Skeletal muscle satellite cell (primary cell): ENCODE measurements around the gene PIM3.

ENCODE experiments used
- H3K27me3 ChIP-seq: 2 replicates; pipeline ENCODE4 v1.7.0; 2013; ENCODE audit warnings: low read length; ENCODE audit not compliant: control insufficient read depth, insufficient read depth
- H3K36me3 ChIP-seq: 2 replicates; pipeline ENCODE4 v1.7.0; 2013; ENCODE audit warnings: mild to moderate bottlenecking, control low read depth, low read length; ENCODE audit not compliant: insufficient read depth
- H3K4me1 ChIP-seq: 2 replicates; pipeline ENCODE4 v1.7.0; 2013; ENCODE audit warnings: low read length; ENCODE audit not compliant: control insufficient read depth, insufficient read depth
- H3K4me2 ChIP-seq: 2 replicates; pipeline ENCODE4 v1.7.0; 2013; ENCODE audit warnings: mild to moderate bottlenecking, low read length
- H3K4me3 ChIP-seq: 2 replicates; pipeline ENCODE4 v1.7.0; 2013; ENCODE audit warnings: low read length
- H3K9ac ChIP-seq: 2 replicates; pipeline ENCODE4 v1.7.0; 2013; ENCODE audit warnings: mild to moderate bottlenecking, low read depth, low read length, moderate library complexity
- H3K9me3 ChIP-seq: replicated peaks from 2 replicates; pipeline ENCODE4 v1.7.0; 2013; ENCODE audit warnings: mild to moderate bottlenecking, control low read depth, low read length

The PIM3 gene

DNA sequence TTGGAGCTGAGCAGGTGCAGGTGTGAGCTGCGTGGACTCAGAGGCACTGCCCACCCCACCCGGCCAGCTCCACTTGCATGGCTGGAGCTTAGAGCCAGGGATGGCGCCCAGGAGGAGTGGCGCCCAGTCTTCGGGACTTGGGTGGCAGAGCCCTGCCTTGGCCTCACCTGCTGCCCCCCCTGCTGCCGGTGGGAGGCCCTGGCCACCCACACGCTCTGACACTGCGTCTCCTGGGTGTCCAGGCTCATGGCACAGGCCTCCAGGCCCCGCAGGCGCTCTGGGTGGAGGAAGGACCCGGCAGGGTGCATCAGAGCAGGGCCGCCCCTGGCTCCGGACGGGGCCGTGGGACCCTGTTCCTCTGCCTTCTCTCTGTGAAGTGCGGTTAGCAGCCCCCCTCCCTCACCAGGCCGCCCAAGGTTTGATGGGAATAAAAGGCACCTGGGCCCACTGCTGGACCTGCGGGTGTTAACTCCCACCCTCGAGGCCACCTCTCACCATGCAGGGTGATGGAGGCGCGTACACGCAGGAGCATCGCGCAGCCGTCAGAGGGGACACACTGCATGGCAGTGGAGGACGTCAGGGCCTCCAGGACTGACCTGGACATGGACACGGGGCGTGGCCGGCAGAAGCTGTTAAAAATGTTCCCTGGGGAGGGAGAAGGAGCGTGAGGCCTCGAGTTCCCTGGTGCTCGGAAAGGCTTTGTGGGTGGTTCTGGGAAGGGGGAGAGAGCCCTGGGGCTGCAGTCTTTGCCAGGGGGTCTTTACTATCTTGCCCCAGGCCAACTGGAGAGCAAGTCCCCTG lies 40.2 kb downstream of the PIM3 start:
- H3K4me2 ChIP-seq = no peak overlapping the region
- no peak overlapping the region for H3K9ac ChIP-seq
- H3K4me1 ChIP-seq = no peaks in the 10 kb centered on the region
- H3K4me3 ChIP-seq = no peak overlapping the region
- no peaks in the 10 kb centered on the region for H3K9me3 ChIP-seq
- H3K27me3 ChIP-seq = peaks cover 16% of the 10 kb centered on the region
- H3K36me3 ChIP-seq = no peaks in the 10 kb centered on the region

DNA sequence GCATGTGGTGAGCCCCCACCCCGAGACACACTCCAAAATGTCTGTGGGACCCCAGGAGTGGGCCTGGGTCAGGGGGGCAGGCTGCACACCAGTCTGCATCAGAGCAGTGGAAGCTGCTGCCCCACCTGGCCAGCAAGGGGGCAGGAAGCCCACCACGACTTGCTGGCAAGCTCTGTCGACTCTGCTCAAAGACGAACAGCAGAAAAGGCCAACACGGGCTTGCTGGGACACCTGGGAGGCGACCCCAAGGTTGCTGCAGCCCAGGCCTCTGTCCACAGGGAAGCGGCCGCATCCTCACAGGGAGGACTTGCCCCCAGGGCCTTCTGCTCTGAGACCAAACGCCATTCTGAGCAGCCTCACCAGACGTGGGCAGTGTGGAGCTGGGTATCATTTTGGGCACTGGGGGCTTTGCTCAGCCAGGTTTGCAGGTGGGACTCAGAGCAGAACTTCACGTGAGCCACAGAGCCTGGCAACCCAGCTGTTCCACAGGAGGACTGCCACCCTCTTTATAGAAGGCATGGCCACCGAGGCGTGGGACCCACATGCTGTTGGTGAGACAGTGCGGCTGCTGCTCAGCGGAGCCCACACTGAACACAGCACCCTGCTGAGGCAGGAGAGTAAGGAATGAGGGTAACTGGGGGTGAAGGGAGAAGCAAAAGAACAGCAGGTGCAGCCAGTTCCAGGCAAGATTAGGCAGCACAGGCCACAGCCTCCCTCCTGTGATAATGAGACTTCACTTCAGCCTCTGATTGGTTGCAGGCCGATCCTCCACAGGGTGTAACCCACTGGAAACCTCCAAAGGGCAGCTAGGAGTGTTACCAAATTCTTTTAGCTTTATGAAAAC lies 41.0 kb downstream of the PIM3 start:
- Histone ChIP-seq H3K9me3 (no peaks in the 10 kb centered on the region), H3K4me2 (no peak overlapping the region), H3K4me3 (no peak overlapping the region), H3K4me1 (no peaks in the 10 kb centered on the region), H3K36me3 (no peaks in the 10 kb centered on the region), H3K27me3 (peaks cover 16% of the 10 kb centered on the region), H3K9ac (no peak overlapping the region)

DNA sequence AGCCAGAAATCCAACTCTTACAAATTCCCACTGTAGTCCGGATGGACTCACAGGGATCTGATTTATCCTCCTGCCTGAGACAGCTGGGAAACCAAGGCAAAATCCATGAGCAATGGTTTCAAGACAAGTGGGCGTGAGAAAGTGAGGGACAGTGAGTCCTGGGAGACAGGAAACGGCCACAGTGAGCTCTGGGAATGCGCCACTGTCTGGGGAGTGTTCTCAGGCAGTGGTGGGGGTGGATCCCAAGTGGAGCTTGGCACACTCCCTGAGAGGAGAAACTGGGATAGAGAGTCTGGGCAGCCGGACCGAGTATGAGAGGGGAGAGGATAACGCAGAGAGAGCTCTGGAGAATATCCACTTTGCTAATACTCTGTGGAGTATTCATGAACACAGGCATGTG lies 42.2 kb downstream of the PIM3 start:
- Histone ChIP-seq H3K4me3 (no peak overlapping the region), H3K4me1 (no peaks in the 10 kb centered on the region), H3K9me3 (no peaks in the 10 kb centered on the region), H3K9ac (no peak overlapping the region), H3K36me3 (no peaks in the 10 kb centered on the region), H3K4me2 (no peak overlapping the region), H3K27me3 (peaks cover 16% of the 10 kb centered on the region)

DNA sequence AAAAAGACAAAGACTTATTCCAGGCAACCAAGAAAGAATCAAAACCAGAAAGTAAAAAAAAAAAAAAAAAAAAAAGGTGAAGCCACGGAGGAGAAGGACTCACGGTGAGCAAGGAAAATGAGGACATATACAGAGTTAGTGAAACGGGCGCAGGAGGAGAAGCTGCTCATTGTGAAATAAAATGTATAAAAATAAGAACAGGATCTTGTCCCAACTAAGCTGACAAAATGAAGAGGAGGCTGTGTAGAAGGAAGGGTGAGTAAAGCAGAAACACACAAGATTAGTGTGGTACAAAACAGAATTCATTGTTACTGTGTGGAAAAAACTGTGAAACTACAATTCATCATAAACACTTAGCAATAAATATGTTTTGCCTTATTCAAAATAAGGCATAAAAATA lies 44.3 kb downstream of the PIM3 start:
- Histone ChIP-seq H3K9me3 (no peaks in the 10 kb centered on the region), H3K4me2 (no peak overlapping the region), H3K9ac (no peak overlapping the region), H3K27me3 (peaks cover 23% of the 10 kb centered on the region), H3K4me3 (no peak overlapping the region), H3K36me3 (no peaks in the 10 kb centered on the region), H3K4me1 (no peaks in the 10 kb centered on the region)

DNA sequence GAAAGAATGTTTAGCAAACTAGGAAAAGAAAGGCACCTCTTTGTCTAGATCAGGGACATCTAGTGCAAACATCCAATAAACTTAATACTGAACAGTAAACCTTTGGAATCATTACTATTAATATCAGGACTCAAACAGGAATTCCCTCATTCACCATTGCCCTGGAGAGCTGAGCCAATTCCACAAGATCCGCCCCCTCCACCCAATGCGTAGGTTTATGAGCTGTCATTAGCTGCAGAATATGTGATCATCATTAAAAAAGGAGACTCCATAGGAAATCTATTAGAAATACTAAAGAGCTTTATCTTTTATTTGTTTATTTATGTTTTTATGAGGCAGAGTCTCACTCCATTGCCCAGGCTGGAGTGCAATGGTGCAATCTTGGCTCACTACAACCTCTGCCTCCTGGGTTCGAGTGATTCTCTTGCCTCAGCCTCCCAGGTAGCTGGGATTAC lies 46.5 kb downstream of the PIM3 start:
- H3K4me2 ChIP-seq = no peak overlapping the region

DNA sequence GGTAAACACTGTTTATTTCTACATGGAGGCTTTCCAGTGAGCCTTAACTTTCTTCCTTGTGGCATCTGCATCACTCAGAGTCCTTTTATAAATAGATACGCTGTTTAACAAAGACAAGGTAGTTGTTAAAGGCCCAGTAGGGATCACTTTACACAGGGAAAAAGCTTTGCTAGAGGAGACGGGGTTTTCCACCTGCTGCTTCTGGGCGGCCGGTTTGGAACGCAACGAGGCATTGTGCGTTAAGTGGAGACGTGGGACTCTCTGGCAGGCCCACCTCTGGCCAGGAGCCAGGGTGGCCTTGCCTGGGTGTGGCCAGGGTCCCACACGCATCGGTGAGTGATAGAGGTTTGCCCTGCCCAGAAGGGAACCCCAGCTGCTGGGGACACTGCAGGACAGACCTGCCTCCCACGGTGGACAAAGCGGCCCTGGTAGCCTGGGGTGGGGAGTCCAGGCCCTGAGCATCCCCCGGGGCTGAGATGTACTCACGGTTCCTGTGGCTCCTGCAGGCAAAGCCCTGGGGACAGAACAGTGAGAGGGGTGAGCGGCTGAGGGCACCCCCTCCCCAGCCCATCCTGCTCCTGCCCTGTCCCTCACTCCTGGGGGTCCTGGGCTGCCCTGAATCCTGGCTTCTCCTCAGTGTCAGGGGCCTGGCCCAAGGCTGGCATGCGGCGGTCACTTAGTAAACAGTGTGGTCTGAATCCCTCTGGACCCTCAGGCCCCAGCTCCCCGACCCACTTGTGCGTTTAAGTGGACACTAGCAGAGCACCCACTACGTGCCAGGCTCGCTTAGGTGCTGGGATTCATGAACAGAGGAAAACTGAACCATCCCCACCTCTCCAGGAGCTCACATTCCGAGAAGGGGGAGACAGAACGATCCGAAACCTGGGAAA lies 47.8 kb downstream of the PIM3 start:
- Histone ChIP-seq H3K27me3 (peaks cover 44% of the 10 kb centered on the region), H3K4me2 (no peak overlapping the region), H3K9me3 (no peaks in the 10 kb centered on the region), H3K4me1 (no peaks in the 10 kb centered on the region), H3K36me3 (no peaks in the 10 kb centered on the region), H3K4me3 (no peak overlapping the region), H3K9ac (no peak overlapping the region)

More for the DNA sequence above, 46.5 kb downstream of the PIM3 start:
- peaks cover 33% of the 10 kb centered on the region for H3K27me3 ChIP-seq
- no peak overlapping the region for H3K4me3 ChIP-seq
- no peaks in the 10 kb centered on the region for H3K36me3 ChIP-seq
- H3K9me3 ChIP-seq = no peaks in the 10 kb centered on the region
- H3K9ac ChIP-seq = no peak overlapping the region
- H3K4me1 ChIP-seq = no peaks in the 10 kb centered on the region

DNA sequence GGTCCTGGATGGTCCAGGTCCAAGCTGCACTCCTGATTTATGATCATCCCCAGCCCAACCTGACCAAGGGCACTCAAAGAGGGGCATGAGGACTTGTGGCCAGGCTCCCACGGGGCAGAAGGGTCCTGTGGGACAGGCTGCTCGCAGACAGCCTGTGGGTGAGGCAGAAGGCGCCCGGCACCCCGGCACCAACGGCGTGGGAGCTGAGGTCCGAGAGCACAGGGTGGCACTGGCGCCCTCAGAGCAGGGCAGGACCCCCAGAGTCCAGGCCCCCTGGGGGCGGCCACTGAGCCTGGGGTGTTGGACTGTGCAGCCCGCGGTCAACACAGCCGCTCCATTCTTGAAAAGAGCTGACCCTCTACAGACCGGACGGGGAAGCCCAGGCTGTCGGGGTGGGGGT lies 48.7 kb downstream of the PIM3 start:
- no peaks in the 10 kb centered on the region for H3K36me3 ChIP-seq
- H3K4me2 ChIP-seq = no peak overlapping the region
- no peak overlapping the region for H3K4me3 ChIP-seq
- H3K4me1 ChIP-seq = no peaks in the 10 kb centered on the region
- no peaks in the 10 kb centered on the region for H3K9me3 ChIP-seq
- H3K9ac ChIP-seq = no peak overlapping the region
- H3K27me3 ChIP-seq = peaks cover 52% of the 10 kb centered on the region

DNA sequence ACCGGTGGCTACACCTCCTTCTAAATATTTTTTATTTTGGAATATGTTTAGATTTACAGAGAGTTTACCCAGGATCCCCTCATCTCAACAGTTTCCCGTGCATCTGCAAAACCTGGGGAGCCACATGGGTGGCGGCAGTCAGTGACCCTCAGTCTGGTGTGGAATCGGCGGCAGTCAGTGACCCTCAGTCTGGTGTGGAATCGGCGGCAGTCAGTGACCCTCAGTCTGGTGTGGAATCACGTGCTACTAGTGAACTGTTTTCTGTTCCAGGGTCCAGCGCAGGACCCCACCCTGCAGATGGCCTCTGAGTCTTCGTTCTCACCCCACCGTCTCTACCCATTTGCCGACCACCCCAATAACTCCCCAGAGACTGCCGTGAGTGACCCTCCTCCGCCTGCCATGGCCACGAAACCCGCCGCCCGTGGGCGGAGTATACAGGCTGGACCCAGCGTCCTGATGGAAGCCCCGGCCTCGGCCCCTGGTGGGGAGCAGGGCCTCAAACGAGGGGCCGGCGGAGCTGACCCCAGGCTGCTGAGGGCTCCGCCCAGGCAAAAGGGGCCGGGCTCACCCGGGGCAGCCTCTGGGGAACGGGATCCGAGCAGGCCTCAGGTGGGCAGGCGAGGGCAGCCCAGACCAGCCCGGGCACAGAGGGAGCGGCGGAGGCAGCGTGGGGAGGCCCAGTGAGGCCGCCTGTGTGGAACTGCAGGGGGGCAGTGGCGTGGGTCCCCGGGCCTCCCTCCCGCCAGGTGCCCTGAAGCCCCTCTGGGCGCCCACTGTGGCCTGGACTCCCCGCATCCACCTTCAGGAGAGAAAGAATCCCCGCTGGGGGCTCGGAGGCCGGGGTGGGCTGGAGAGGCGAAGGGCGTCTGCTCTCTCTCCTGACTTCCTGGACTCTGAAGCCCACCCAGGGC lies 49.4 kb downstream of the PIM3 start:
- no peak overlapping the region for H3K4me3 ChIP-seq

DNA sequence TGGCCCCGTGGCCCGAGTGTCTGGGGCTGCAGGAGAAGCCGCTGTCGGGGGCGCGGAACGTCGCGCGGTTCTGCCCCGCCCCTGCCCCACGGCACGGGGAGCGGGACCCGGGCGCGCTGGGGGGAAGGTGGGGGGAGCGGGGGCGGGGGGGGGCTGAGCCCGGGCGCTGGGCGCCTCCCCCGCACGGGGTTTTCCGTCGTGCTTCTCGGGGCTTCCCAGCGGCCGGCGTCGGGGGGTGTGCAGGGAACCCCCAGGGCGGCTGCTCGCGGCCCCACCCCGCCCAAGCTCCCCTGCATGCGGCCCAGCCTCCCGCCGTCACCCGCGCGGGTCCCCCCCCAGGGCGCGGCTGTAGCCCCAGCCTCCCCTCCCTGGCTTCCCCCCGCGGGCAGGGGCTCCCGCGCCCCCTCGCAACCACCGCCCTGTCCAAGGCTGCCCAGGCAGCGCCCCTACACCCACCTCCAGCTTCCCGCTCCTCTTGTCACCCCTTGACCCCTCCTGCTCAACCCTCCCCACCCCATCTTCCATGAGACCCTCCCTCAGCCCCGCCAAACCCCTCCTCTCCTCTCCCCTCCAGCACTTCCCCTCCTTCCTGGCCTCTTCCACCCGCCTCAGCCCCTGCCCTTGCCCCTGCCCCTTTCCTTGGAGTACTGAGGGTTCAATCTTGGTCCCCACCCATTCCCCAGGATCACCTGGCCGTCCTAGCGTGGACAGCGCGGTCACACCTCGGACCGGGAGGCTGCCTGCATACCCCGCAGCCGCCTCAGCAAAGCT lies 50.3 kb downstream of the PIM3 start:
- H3K9me3 ChIP-seq = no peaks in the 10 kb centered on the region
- no peak overlapping the region for H3K4me2 ChIP-seq
- H3K36me3 ChIP-seq = no peaks in the 10 kb centered on the region
- no peak overlapping the region for H3K9ac ChIP-seq
- no peak overlapping the region for H3K4me3 ChIP-seq
- peaks cover 54% of the 10 kb centered on the region for H3K27me3 ChIP-seq
- H3K4me1 ChIP-seq = peaks cover 5% of the 10 kb centered on the region

More for the DNA sequence above, 49.4 kb downstream of the PIM3 start:
- Histone ChIP-seq H3K36me3 (no peaks in the 10 kb centered on the region), H3K27me3 (peaks cover 57% of the 10 kb centered on the region), H3K9me3 (no peaks in the 10 kb centered on the region), H3K9ac (no peak overlapping the region), H3K4me2 (no peak overlapping the region), H3K4me1 (peaks cover 5% of the 10 kb centered on the region)
